Bronchial epithelial cell (primary cell): ENCODE results near the gene SYTL3. TPM values are rescaled to one million over a fixed set of nuclear protein-coding genes. Genes with fewer than 3 reads are reported as not detected.
"Not testable (repeated sequence)": the region's sequence is repeated elsewhere in the genome, so short reads cannot be mapped to it uniquely, and the experiment has no call there.

Experiments
- DNase-seq: peaks from one replicate; pipeline ENCODE4 v3.0.0-alpha.2; 2010; ENCODE audit warnings: low read depth
- FAIRE-seq: peaks from 2 replicates; lab custom pipeline; 2011; peaks lifted over from hg19 to GRCh38; lab: Jason Lieb, UNC
- H3K27me3 ChIP-seq: 2 replicates; pipeline ENCODE4 v1.5.1; 2011; ENCODE audit warnings: low read length; ENCODE audit not compliant: control insufficient read depth, insufficient read depth
- H3K36me3 ChIP-seq: 2 replicates; pipeline ENCODE4 v1.5.1; 2011; ENCODE audit warnings: low read length; ENCODE audit not compliant: control insufficient read depth, insufficient read depth
- H3K4me3 ChIP-seq: 2 replicates; pipeline ENCODE4 v1.5.1; 2011; ENCODE audit warnings: mild to moderate bottlenecking, low read depth, low read length, control low read depth
- total RNA-seq: library from RNA; depleted of rRNA; stranded (reverse); fragments of >200 nt; gene quantifications from 2 replicates; pipeline ENCODE4 v1.2.1, GENCODE V29; 2014
- TF ChIP-seq, protein P1 (sequence below): IDR thresholded peaks from 2 replicates; pipeline ENCODE4 v1.5.1; 2011; ENCODE audit warnings: mild to moderate bottlenecking, moderate library complexity, low read length, control low read depth, inconsistent platforms; ENCODE audit not compliant: insufficient read depth, severe bottlenecking

Gene SYTL3
- total RNA-seq, 1 donor from 2014 or later: 1.1 TPM

GRCh38 chr6:158645064-158646022 is 4.5 kb upstream of the SYTL3 start:
- no peaks in the 10 kb centered on the region for H3K27me3 ChIP-seq
- FAIRE-seq (no peak), DNase-seq (no peak)
- TF ChIP-seq, protein P1, sequence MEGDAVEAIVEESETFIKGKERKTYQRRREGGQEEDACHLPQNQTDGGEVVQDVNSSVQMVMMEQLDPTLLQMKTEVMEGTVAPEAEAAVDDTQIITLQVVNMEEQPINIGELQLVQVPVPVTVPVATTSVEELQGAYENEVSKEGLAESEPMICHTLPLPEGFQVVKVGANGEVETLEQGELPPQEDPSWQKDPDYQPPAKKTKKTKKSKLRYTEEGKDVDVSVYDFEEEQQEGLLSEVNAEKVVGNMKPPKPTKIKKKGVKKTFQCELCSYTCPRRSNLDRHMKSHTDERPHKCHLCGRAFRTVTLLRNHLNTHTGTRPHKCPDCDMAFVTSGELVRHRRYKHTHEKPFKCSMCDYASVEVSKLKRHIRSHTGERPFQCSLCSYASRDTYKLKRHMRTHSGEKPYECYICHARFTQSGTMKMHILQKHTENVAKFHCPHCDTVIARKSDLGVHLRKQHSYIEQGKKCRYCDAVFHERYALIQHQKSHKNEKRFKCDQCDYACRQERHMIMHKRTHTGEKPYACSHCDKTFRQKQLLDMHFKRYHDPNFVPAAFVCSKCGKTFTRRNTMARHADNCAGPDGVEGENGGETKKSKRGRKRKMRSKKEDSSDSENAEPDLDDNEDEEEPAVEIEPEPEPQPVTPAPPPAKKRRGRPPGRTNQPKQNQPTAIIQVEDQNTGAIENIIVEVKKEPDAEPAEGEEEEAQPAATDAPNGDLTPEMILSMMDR: no peak
- peaks cover 2% of the 10 kb centered on the region for H3K36me3 ChIP-seq
- H3K4me3 ChIP-seq: peak overlapping the region; percentile 98

DNA sequence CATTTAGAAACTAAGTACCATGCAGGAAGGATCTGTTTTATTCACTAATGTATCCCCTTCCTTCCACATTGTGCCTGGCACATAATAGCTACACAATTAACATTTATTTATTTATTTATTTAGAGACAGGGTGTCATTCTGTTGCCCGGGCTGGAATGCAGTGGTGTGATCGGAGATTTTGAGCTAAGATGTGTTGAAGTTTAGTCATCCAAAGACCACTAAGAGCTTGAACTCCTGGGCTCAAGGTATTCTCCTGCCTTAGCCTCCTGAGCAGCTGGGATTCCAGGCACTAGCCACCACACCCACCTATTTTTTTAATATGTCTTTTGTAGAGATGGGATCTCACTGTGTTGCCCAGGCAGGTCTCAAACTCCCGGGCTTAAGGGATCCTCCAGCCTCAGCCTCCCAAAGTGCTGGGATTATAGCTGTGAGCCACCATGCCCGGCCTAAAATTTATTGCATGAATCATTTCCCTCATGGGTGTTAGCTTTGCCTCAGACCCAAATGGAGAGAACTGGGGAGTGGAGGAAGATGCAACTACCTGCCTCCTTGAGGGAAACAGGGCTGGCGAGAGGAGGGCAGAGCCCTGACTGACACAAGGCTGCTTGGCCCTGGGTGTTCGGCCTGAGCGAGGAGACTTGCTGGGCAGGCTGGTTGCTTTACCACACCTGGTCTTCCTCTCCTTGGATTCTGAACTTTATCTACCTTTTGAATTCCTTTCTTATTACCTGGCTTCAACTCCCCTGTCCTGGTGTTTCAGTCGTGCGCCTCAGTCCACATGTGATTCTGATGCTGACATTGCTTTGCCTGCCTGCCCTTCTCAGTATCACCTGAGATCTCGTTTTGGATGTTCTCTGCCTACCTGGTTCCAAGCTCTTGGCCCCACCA is 3.6 kb upstream of the SYTL3 start:
- DNase-seq (peak; percentile 83), FAIRE-seq (no peak)

GRCh38 chr6:158647501-158647900 is 2.4 kb upstream of the SYTL3 start:
- DNase-seq (no peak), FAIRE-seq (no peak)
- TF ChIP-seq, protein P1: no peak
- Histone ChIP-seq H3K27me3 (no peaks in the 10 kb centered on the region), H3K4me3 (no peak overlapping the region), H3K36me3 (no peaks in the 10 kb centered on the region)

More for the DNA sequence above, 3.6 kb upstream of the SYTL3 start:
- H3K36me3 ChIP-seq: no peaks in the 10 kb centered on the region
- no peak overlapping the region for H3K4me3 ChIP-seq
- TF ChIP-seq, protein P1: no peak
- no peaks in the 10 kb centered on the region for H3K27me3 ChIP-seq

DNA sequence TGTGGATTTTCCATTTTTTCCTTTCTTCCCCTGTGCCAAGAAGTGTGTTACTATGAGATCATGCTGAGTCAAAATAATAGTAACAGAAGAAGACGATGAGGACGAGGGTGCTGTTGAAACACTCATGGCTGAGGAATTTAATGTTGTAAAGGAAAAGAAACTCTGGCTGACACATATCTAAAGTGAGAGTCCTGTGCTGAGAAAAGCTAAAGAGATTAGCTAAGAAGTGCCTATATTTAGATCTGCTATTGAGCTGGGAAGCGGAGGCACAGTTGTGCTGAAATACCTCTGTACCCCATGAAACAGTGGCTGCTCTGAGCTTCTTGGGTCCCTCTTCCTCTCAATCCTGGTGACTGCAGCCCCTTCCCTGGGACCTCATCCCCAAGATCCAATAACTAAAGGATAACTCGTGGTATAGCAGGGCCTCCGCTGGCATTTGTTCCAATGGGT is 1.1 kb upstream of the SYTL3 start:
- no peak for FAIRE-seq
- no peaks in the 10 kb centered on the region for H3K36me3 ChIP-seq
- DNase-seq: peak; percentile 94
- no peak overlapping the region for H3K4me3 ChIP-seq
- H3K27me3 ChIP-seq: no peaks in the 10 kb centered on the region
- TF ChIP-seq, protein P1: no peak

GRCh38 chr6:158651981-158652737 is 2.3 kb downstream of the SYTL3 start:
- DNase-seq, FAIRE-seq, H3K4me3 ChIP-seq, H3K27me3 ChIP-seq, H3K36me3 ChIP-seq: not testable (repeated sequence)
